GM21381 (cell line): ENCODE measurements around the gene SPO11.

ENCODE experiments used
- ATAC-seq: cut with Tn5 transposase; IDR thresholded peaks from one replicate; pipeline ENCODE4 v1.9.1; 2021; ENCODE audit warnings: mild to moderate bottlenecking, moderate library complexity; ENCODE audit not compliant: unreplicated experiment

SPO11 gene

GRCh38 chr20:57309544-57310115 lies 20.0 kb upstream of the SPO11 start:
- ATAC-seq = no peak

- ATAC-seq = no peak
Observed at GRCh38 chr20:57310821-57311514, 18.6 kb upstream of the SPO11 start.

GRCh38 chr20:57312138-57312537 lies 17.5 kb upstream of the SPO11 start:
- no peak for ATAC-seq

- no peak for ATAC-seq
Observed at GRCh38 chr20:57313230-57313629, 16.4 kb upstream of the SPO11 start.

GRCh38 chr20:57313951-57314350 lies 15.7 kb upstream of the SPO11 start:
- no peak for ATAC-seq

GRCh38 chr20:57315083-57315975 lies 14.3 kb upstream of the SPO11 start:
- no peak for ATAC-seq

GRCh38 chr20:57315976-57316480 lies 13.6 kb upstream of the SPO11 start:
- ATAC-seq = no peak

GRCh38 chr20:57316795-57317201 lies 12.8 kb upstream of the SPO11 start:
- no peak for ATAC-seq

GRCh38 chr20:57317316-57317788 lies 12.3 kb upstream of the SPO11 start:
- no peak for ATAC-seq

GRCh38 chr20:57317789-57318371 lies 11.7 kb upstream of the SPO11 start:
- no peak for ATAC-seq

- ATAC-seq = no peak
Observed at GRCh38 chr20:57319584-57319983, 10.0 kb upstream of the SPO11 start.

GRCh38 chr20:57320358-57320757 lies 9.2 kb upstream of the SPO11 start:
- no peak for ATAC-seq

GRCh38 chr20:57321142-57321541 lies 8.5 kb upstream of the SPO11 start:
- ATAC-seq = no peak

GRCh38 chr20:57322476-57322875 lies 7.1 kb upstream of the SPO11 start:
- ATAC-seq = no peak

GRCh38 chr20:57323034-57323433 lies 6.6 kb upstream of the SPO11 start:
- ATAC-seq = no peak

- ATAC-seq = no peak
Observed at GRCh38 chr20:57325632-57326356, 3.8 kb upstream of the SPO11 start.

- ATAC-seq = no peak
Observed at GRCh38 chr20:57326667-57327455, 2.7 kb upstream of the SPO11 start.

GRCh38 chr20:57327820-57328219 lies 1.8 kb upstream of the SPO11 start:
- ATAC-seq = no peak

- no peak for ATAC-seq
Observed at GRCh38 chr20:57330998-57331397, 1.4 kb downstream of the SPO11 start.
